Heart right ventricle (tissue), 16 donors: Measurements from ENCODE around the gene SSBP3. TPM values are rescaled to one million over a fixed set of nuclear protein-coding genes. Genes with fewer than 3 reads are reported as not detected.

ENCODE experiments used
- ATAC-seq, 8 donors: fragments of 200-7000 bp; cut with Tn5 transposase; one replicate each; pipeline ENCODE4 v1.9.1; 2020; ENCODE audit warnings: mild to moderate bottlenecking in 8 of 8, moderate library complexity in 8 of 8, moderate number of reproducible peaks in 1 of 8
- DNase-seq, 2 donors: peaks; one replicate each; pipeline ENCODE4 v3.0.0-alpha.2; 2020
- H3K27ac ChIP-seq, 10 donors: fragments of 200-600 bp; sonication (generic) in 2 of 10; one replicate each; pipeline versions ENCODE4 v1.5.0 to v1.8.0; 2020 to 2022; ENCODE audit warnings: mild to moderate bottlenecking in 3 of 10
- H3K27me3 ChIP-seq, 7 donors: fragments of 200-600 bp; one replicate each; pipeline ENCODE4 v1.8.0; 2021 to 2022; ENCODE audit warnings: mild to moderate bottlenecking in 2 of 7
- H3K36me3 ChIP-seq, 9 donors: fragments of 200-600 bp; sonication (generic) in 1 of 9; one replicate each; pipeline versions ENCODE4 v1.5.0 to v1.8.0; 2020 to 2022; ENCODE audit warnings: mild to moderate bottlenecking in 2 of 9
- H3K4me1 ChIP-seq, 9 donors: fragments of 200-600 bp; sonication (generic) in 1 of 9; one replicate each; pipeline versions ENCODE4 v1.5.0 to v1.8.0; 2020 to 2022; ENCODE audit warnings: mild to moderate bottlenecking in 4 of 9
- H3K4me3 ChIP-seq, 10 donors: fragments of 200-600 bp; sonication (generic) in 2 of 10; one replicate each; pipeline versions ENCODE4 v1.5.0 to v1.8.0; 2020 to 2022; ENCODE audit warnings: mild to moderate bottlenecking in 7 of 10, moderate library complexity in 2 of 10
- H3K9me3 ChIP-seq, 11 donors: fragments of 200-600 bp in 10 of 11; sonication (generic) in 2 of 11; one replicate each; pipeline versions ENCODE4 v1.5.0 to v1.8.0; 2013 to 2022; ENCODE audit warnings: mild to moderate bottlenecking in 2 of 11, control low read depth in 1 of 11, moderate library complexity in 1 of 11
- WGBS, 2 donors: extraction: QIAGEN DNeasy Blood & Tissue Kit; methylation state at CpG; one replicate each; pipeline ENCODE4 v1.1.7; 2013; ENCODE audit warnings: inconsistent platforms in 1 of 2; 5-methylcytosine and 5-hydroxymethylcytosine counted together
- intact Hi-C, 10 donors: fragments of 100-400 bp; cut with DNase I; formaldehyde crosslinking; loops; one replicate each; pipeline versions ENCODE4 v1.11.1 to v1.14.2; 2022
- polyA plus RNA-seq, 2 donors: library from polyadenylated mRNA; stranded (reverse); fragments of 200-250 nt; gene quantifications; one replicate each; pipeline ENCODE4 v1.2.3, GENCODE V29; 2013
- total RNA-seq, 10 donors: library from RNA; stranded (reverse); fragmentation: NEBNext Ultra II Directional in 3 of 10; extraction: Animal tissue kit (Norgen Biotek cat#: 25700) in 3 of 10; gene quantifications; one replicate each; pipeline versions ENCODE4 v1.2.1 to v1.2.4, GENCODE V29; 2021 to 2023
- TF ChIP-seq, protein P1 (sequence below), 9 donors: fragments of 200-600 bp; sonication (generic) in 2 of 9; IDR thresholded peaks; one replicate each; pipeline versions ENCODE4 v1.5.0 to v1.8.0; 2021 to 2022; ENCODE audit warnings: antibody characterized with exemption in 9 of 9, mild to moderate bottlenecking in 5 of 9, moderate library complexity in 1 of 9
- donor health status: Arrhythmogenic right ventricular cardiomyopathy.
- donor health status: ischemic (EF 13 %, LVEDD 7.1; RV severe dilation, severe dysfunction).
- donor health status: healthy with polysubstance abuse.
- donor health status: DM: no; HTN: yes; CAD: no.
- donor health status: DM: no; HTN: no; CAD: no.
- donor health status: ischemic (EF 25% LVEDD 6.9; RV normal size, moderate dysfunction).
- donor health status: ischemic (EF 25% LVEDD 5.7; RV mildly dilated, moderate dysfunction).
- donor health status: healthy.
- donor health status: DM: yes; HTN: yes; CAD: no.
- donor health status: Ischemic cardiomyopathy.
- donor health status: ischemic (EF 35%, LVEDD 5.7; RV mildly dilated, moderate dysfunction).
- donor health status: nonischemic (EF 11% LVEDD 7.7; RV severe dilation, severe dysfunction).
- donor health status: DM: yes; HTN: yes; CAD: no.
- donor health status: PGD.
- donor health status: ischemic (EF 29% LVEDD 5.4; RV normal size, mild dysfunction).
- donor health status: nonischemic (EF 23%, LVEDD 6.1; RV moderate dilation, normal function).

Gene SSBP3
- total and polyA plus RNA-seq, 12 donors = 17.6 to 71.9 (median 52.8) TPM

DNA sequence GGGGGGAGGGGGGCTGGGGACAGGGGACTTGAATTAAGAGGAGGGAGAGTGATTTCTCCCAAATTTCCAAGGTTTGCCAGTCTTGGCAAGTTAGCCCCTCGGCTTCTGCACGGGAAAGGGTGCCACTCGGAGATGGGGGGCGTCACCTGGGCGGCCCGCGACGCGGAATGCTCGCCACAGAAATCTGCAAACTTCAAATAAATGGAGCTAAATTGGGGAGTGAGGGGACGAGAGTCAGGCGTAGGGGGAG lies 885 bp upstream of the SSBP3 start:
- Histone ChIP-seq H3K27me3 (no peaks in the 10 kb centered on the region), H3K4me3 (peak overlapping the region; percentile 82 to 98 (median 92)), H3K4me1 (peaks cover 10 to 52% (median 42%) of the 10 kb centered on the region in 9 donors), H3K36me3 (peaks cover 0 to 12% (median 0%) of the 10 kb centered on the region in 9 donors), H3K9me3 (no peaks in the 10 kb centered on the region), H3K27ac (peak overlapping the region; percentile 85 to 98 (median 93))
- peak in 1 of 8 donors; percentile 28 for ATAC-seq
- intact Hi-C loops = loop anchor here (1.0 to 10.0 kb wide), 16 partner anchors 50 to 352 kb away; partner anchors contain the start of genes CYB5RL (in 1 of the 10), MRPL37 (in 1 of the 10), TCEANC2 (in 1 of the 10) and TMEM59 (in 1 of the 10)
- TF ChIP-seq, protein P1, sequence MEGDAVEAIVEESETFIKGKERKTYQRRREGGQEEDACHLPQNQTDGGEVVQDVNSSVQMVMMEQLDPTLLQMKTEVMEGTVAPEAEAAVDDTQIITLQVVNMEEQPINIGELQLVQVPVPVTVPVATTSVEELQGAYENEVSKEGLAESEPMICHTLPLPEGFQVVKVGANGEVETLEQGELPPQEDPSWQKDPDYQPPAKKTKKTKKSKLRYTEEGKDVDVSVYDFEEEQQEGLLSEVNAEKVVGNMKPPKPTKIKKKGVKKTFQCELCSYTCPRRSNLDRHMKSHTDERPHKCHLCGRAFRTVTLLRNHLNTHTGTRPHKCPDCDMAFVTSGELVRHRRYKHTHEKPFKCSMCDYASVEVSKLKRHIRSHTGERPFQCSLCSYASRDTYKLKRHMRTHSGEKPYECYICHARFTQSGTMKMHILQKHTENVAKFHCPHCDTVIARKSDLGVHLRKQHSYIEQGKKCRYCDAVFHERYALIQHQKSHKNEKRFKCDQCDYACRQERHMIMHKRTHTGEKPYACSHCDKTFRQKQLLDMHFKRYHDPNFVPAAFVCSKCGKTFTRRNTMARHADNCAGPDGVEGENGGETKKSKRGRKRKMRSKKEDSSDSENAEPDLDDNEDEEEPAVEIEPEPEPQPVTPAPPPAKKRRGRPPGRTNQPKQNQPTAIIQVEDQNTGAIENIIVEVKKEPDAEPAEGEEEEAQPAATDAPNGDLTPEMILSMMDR (IDR thresholded peaks at IDR 0.05) = no peak
- WGBS, 2 donors = 0% methylated on average over 12 of the region's 12 CpGs
- DNase-seq = peak in 1 of 2 donors; percentile 54

DNA sequence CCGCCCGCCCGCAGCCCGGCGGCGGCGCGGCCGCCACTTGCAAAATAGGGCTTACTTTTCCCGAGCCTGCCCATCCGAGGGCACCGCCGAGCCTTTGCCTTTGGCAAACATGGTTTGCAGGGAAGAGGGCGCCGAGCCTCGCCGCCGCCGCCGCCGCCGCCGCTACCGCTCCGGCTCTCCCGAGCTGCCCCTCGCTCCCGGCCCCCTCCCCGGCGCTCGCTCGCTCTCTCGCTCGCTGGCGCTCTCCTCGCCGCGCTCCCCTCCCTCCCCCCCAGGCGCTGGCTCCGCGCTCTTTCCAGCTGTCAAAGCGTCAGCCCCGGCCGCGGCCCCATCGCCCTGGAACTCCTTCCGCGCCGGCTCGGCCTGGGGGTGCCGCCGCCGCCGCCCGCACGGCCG lies 298 bp downstream of the SSBP3 start:
- peaks cover 10 to 63% (median 50%) of the 10 kb centered on the region in 9 donors for H3K4me1 ChIP-seq
- no peak for DNase-seq
- TF ChIP-seq, protein P1 (IDR thresholded peaks at IDR 0.05) = no peak
- WGBS, 2 donors = 1% methylated on average over 28 to 57 of the region's 57 CpGs
- no peak for ATAC-seq
- peaks cover 0 to 24% (median 0%) of the 10 kb centered on the region in 9 donors for H3K36me3 ChIP-seq
- H3K27ac ChIP-seq = peak overlapping the region in 9 of 10 donors; percentile 30 to 95 (median 73)
- H3K9me3 ChIP-seq = no peaks in the 10 kb centered on the region
- H3K27me3 ChIP-seq = no peaks in the 10 kb centered on the region
- intact Hi-C loops = loop anchor here (2.0 to 10.0 kb wide), 14 partner anchors 49 to 351 kb away; partner anchors contain the start of genes CYB5RL (in 1 of the 10), MRPL37 (in 1 of the 10), TCEANC2 (in 1 of the 10) and TMEM59 (in 1 of the 10)
- H3K4me3 ChIP-seq = peak overlapping the region; percentile 72 to 95 (median 88)

DNA sequence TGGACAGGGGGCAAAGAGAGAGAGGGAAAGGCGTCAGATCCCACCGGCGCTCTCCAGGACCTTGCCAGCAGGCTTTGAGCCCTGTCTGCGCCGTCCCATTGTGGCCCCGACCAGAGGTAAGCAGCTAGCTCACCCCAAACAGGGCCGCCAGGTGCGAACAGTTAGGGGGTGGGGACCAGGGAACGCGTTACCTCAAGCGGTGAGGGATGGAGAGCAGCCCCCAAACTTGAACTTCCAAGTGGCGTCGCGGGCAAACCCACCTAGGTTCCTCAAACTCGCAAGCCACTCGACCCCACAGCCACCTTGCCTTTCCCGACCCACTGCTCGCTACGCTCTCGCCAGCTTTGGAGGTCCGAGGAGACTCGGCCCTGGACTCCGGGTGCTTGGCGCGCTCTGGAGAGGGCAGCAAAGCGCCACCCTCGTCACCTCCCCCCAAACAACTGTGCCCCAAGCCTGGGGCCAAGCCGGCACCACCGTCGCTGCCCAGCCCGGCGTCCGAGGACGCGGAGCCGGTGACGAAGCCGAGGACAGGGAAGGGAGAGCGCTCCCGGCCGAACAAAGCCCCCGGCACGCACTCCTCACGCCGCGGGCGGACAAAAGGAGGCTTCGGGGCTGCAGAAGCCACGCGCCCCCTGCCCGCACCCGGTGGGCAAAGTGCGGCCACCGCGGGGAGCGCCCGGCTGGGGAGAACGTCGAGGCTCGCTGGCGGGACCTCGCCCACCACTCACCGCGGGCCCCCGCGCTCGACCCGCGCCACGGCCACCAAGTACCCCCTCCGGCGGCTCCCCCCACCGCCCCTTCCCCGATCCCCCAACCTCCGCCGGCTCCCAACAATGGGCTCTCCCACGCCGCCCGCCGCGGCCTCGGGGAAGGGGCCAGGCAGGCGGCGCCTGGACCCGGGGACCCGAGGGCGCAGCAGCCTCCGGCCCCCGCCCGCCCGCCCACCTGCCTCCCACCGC lies 976 bp downstream of the SSBP3 start:
- peaks cover 0 to 30% (median 3%) of the 10 kb centered on the region in 9 donors for H3K36me3 ChIP-seq
- ATAC-seq (peak in 4 of 8 donors; percentile 8 to 26 (median 10)), DNase-seq (peak in 1 of 2 donors; percentile 42)
- H3K27me3 ChIP-seq = no peaks in the 10 kb centered on the region
- H3K9me3 ChIP-seq = no peaks in the 10 kb centered on the region
- peaks cover 10 to 70% (median 57%) of the 10 kb centered on the region in 9 donors for H3K4me1 ChIP-seq
- 3 to 4% methylated on average over 59 to 92 of the region's 92 CpGs for WGBS, 2 donors
- H3K27ac ChIP-seq = peak overlapping the region in 9 of 10 donors; percentile 47 to 95 (median 74)
- H3K4me3 ChIP-seq = peak overlapping the region; percentile 72 to 95 (median 88)
- intact Hi-C loops = loop anchor here (5.0 to 10.0 kb wide), 18 partner anchors 38 to 350 kb away; partner anchors contain the start of genes CYB5RL (in 4 of the 10), MRPL37 (in 4 of the 10), TCEANC2 (in 1 of the 10) and TMEM59 (in 1 of the 10)
- TF ChIP-seq, protein P1 (IDR thresholded peaks at IDR 0.05) = peak in 2 of 9 donors; percentile 7 to 14

DNA sequence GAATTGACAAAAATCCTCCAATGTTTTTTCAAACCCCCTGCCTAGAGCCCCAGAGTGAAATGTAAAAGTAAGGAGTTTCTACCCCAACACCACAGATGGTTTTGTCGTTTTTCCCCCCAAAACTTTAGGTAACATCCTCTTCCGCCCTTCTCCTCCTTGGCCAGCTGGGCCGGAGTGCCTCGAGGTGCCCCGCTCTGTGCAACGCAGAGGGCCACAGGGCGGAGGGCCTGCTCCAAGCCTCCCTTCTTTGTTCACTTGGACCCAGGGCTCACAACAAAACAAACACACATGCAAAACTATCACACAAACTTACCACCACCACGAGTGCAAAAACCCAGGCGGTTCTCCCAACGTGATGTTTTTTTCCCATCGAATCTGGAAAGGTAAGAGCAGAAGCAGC lies 1.9 kb downstream of the SSBP3 start:
- DNase-seq = no peak

More for the DNA sequence above, 1.9 kb downstream of the SSBP3 start:
- Histone ChIP-seq H3K4me1 (peaks cover 10 to 72% (median 57%) of the 10 kb centered on the region in 9 donors), H3K4me3 (peak overlapping the region in 7 of 10 donors; percentile 16 to 95 (median 88)), H3K36me3 (peaks cover 0 to 40% (median 9%) of the 10 kb centered on the region in 9 donors), H3K27me3 (no peaks in the 10 kb centered on the region), H3K27ac (peak overlapping the region in 2 of 10 donors; percentile 13 to 57), H3K9me3 (no peaks in the 10 kb centered on the region)
- no peak for ATAC-seq
- TF ChIP-seq, protein P1 (IDR thresholded peaks at IDR 0.05) = no peak
- intact Hi-C loops = loop anchor here in 9 of 10 donors (5.0 to 10.0 kb wide), 15 partner anchors 37 to 349 kb away; partner anchors contain the start of genes CYB5RL (in 4 of the 9), MRPL37 (in 4 of the 9), TCEANC2 (in 1 of the 9) and TMEM59 (in 1 of the 9)
- WGBS, 2 donors = 78 to 79% methylated on average over 11 of the region's 11 CpGs
